Adrenal gland (tissue), 5 donors: ENCODE measurements around the gene GPM6B.

Experiments used
- CTCF ChIP-seq, 6 experiments: fragments of 450-650 bp in 4 of 6; fragments of 200-600 bp in 2 of 6; sonication (generic) in 1 of 6; IDR thresholded peaks; 1 replicate in 5 of 6; 2 replicates in 1 of 6; pipeline versions ENCODE4 v1.5.1 to v1.8.0; 2016 to 2021; ENCODE audit warnings: antibody characterized with exemption in 6 of 6, mild to moderate bottlenecking in 2 of 6, moderate library complexity in 1 of 6
- POLR2A ChIP-seq, 2 donors: fragments of 450-650 bp; IDR thresholded peaks; one replicate each; pipeline ENCODE4 v1.6.1; 2017; ENCODE audit warnings: antibody characterized with exemption in 2 of 2, mild to moderate bottlenecking in 2 of 2, moderate library complexity in 1 of 2
- donor health status: DM: no; HTN: no; CAD: no.

GRCh38 chrX:13864264-13864663 lies 47.4 kb upstream of the GPM6B start:
- TF ChIP-seq CTCF (IDR thresholded peaks at IDR 0.05), result no peak
- TF ChIP-seq POLR2A (IDR thresholded peaks at IDR 0.05), result no peak
